GM18499 (cell line): ENCODE measurements around the gene SERPINB6.

ENCODE experiments used
- ATAC-seq: cut with Tn5 transposase; IDR thresholded peaks from one replicate; pipeline ENCODE4 v1.9.1; 2021; ENCODE audit warnings: moderate number of reproducible peaks; ENCODE audit not compliant: insufficient read depth, unreplicated experiment

Gene SERPINB6

GRCh38 chr6:2961506-2961905 is 9.9 kb downstream of the SERPINB6 start:
- no peak for ATAC-seq

GRCh38 chr6:2960935-2961334 is 10.4 kb downstream of the SERPINB6 start:
- no peak for ATAC-seq

GRCh38 chr6:2959909-2960719 is 11.3 kb downstream of the SERPINB6 start:
- no peak for ATAC-seq

GRCh38 chr6:2958776-2959175 is 12.6 kb downstream of the SERPINB6 start:
- ATAC-seq = no peak

- no peak for ATAC-seq
These were observed 13.0 kb downstream of the SERPINB6 start for GRCh38 chr6:2958331-2958711.

- no peak for ATAC-seq
These were observed 13.6 kb downstream of the SERPINB6 start for GRCh38 chr6:2957696-2958330.

GRCh38 chr6:2956930-2957685 is 14.3 kb downstream of the SERPINB6 start:
- no peak for ATAC-seq

- ATAC-seq = no peak
These were observed 18.3 kb downstream of the SERPINB6 start for GRCh38 chr6:2953098-2953497.

- ATAC-seq = no peak
These were observed 18.7 kb downstream of the SERPINB6 start for GRCh38 chr6:2952557-2953095.

- ATAC-seq = no peak
These were observed 19.6 kb downstream of the SERPINB6 start for GRCh38 chr6:2951728-2952127.

- ATAC-seq = no peak
These were observed 20.7 kb downstream of the SERPINB6 start for GRCh38 chr6:2950713-2951112.

- ATAC-seq = no peak
These were observed 21.8 kb downstream of the SERPINB6 start for GRCh38 chr6:2949536-2950083.

GRCh38 chr6:2949121-2949520 is 22.2 kb downstream of the SERPINB6 start:
- ATAC-seq = no peak

- ATAC-seq = no peak
These were observed 22.9 kb downstream of the SERPINB6 start for GRCh38 chr6:2948228-2949025.

- no peak for ATAC-seq
These were observed 23.9 kb downstream of the SERPINB6 start for GRCh38 chr6:2947445-2947844.

- ATAC-seq = no peak
These were observed 26.3 kb downstream of the SERPINB6 start for GRCh38 chr6:2945153-2945452.

- no peak for ATAC-seq
These were observed 26.8 kb downstream of the SERPINB6 start for GRCh38 chr6:2944405-2945152.

GRCh38 chr6:2943564-2943955 is 27.8 kb downstream of the SERPINB6 start:
- no peak for ATAC-seq

- ATAC-seq = no peak
These were observed 28.3 kb downstream of the SERPINB6 start for GRCh38 chr6:2942914-2943563.
